ENCODE data around the gene ZGRF1.
"Not testable (repeated sequence)": the region's sequence is repeated elsewhere in the genome, so short reads cannot be mapped to it uniquely, and the experiment has no call there.

GRCh38 chr4:112612814-112613213 is 23.9 kb downstream of the ZGRF1 start:
- TF ChIP-seq CTCF (IDR thresholded peaks at IDR 0.05; ENCODE audit: low read depth, low read length, poor library complexity, severe bottlenecking); EZH2phosphoT487 (IDR thresholded peaks at IDR 0.05; ENCODE audit: borderline replicate concordance, low read length): not testable (repeated sequence)
